Measurements from ENCODE around the gene TTC13.

The TTC13 gene

GRCh38 chr1:230858918-230859729, 119.5 kb downstream of the TTC13 start:
- Mint-ChIP-seq H3K36me3 (no peaks in the 10 kb centered on the region), H3K4me1 (peaks cover 6% of the 10 kb centered on the region), H3K27me3 (no peaks in the 10 kb centered on the region), H3K4me3 (no peak overlapping the region), H3K9me3 (no peaks in the 10 kb centered on the region), H3K27ac (no peak overlapping the region)
- no peak for DNase-seq
- CTCF ChIA-PET = no interaction called here

- no peaks in the 10 kb centered on the region for H3K9me3 Mint-ChIP-seq
- no peak for DNase-seq
- peaks cover 4% of the 10 kb centered on the region for H3K4me1 Mint-ChIP-seq
- H3K4me3 Mint-ChIP-seq = no peak overlapping the region
- H3K36me3 Mint-ChIP-seq = no peaks in the 10 kb centered on the region
- no peak overlapping the region for H3K27ac Mint-ChIP-seq
- CTCF ChIA-PET = no interaction called here
- H3K27me3 Mint-ChIP-seq = no peaks in the 10 kb centered on the region
Observed at GRCh38 chr1:230858236-230858820, 120.3 kb downstream of the TTC13 start.

GRCh38 chr1:230857822-230858221, 120.8 kb downstream of the TTC13 start:
- no peak overlapping the region for H3K4me3 Mint-ChIP-seq
- DNase-seq = no peak
- H3K36me3 Mint-ChIP-seq = no peaks in the 10 kb centered on the region
- no peaks in the 10 kb centered on the region for H3K4me1 Mint-ChIP-seq
- no peaks in the 10 kb centered on the region for H3K9me3 Mint-ChIP-seq
- CTCF ChIA-PET = no interaction called here
- H3K27ac Mint-ChIP-seq = no peak overlapping the region
- no peaks in the 10 kb centered on the region for H3K27me3 Mint-ChIP-seq

- no peak overlapping the region for H3K27ac Mint-ChIP-seq
- H3K4me3 Mint-ChIP-seq = no peak overlapping the region
- no peaks in the 10 kb centered on the region for H3K36me3 Mint-ChIP-seq
- no peaks in the 10 kb centered on the region for H3K9me3 Mint-ChIP-seq
- DNase-seq = no peak
- no peaks in the 10 kb centered on the region for H3K27me3 Mint-ChIP-seq
- no peaks in the 10 kb centered on the region for H3K4me1 Mint-ChIP-seq
- CTCF ChIA-PET = no interaction called here
Observed at GRCh38 chr1:230857077-230857476, 121.6 kb downstream of the TTC13 start.

All from activated naive CD4-positive, alpha-beta T cell treated with anti-CD3 and anti-CD28 coated beads, Interleukin-2, amount 10 ng/mL, durations not matched to agents 7 days and 5 days (primary cell).